ENCODE measurements around the gene LIN7A.

DNA sequence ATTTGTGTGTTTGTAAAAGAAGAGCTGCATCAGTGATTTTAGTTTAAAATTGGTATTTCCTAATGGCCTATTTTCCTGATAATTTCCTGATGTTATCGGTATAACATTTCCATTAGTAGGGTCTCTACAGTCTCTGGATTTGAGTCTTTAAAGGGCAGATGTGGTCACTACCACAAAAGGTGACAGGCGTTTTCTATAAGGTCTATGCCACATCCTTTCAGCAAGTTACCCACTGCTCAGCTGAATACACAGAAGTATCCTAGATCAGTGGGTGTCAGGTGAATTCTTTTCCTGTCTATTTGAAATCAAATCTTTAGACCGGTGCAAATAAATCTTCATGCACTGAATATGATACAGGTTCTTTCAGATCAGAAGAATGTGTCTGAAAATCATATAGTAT, 90.2 kb downstream of the LIN7A start:
- TF ChIP-seq, protein P1, sequence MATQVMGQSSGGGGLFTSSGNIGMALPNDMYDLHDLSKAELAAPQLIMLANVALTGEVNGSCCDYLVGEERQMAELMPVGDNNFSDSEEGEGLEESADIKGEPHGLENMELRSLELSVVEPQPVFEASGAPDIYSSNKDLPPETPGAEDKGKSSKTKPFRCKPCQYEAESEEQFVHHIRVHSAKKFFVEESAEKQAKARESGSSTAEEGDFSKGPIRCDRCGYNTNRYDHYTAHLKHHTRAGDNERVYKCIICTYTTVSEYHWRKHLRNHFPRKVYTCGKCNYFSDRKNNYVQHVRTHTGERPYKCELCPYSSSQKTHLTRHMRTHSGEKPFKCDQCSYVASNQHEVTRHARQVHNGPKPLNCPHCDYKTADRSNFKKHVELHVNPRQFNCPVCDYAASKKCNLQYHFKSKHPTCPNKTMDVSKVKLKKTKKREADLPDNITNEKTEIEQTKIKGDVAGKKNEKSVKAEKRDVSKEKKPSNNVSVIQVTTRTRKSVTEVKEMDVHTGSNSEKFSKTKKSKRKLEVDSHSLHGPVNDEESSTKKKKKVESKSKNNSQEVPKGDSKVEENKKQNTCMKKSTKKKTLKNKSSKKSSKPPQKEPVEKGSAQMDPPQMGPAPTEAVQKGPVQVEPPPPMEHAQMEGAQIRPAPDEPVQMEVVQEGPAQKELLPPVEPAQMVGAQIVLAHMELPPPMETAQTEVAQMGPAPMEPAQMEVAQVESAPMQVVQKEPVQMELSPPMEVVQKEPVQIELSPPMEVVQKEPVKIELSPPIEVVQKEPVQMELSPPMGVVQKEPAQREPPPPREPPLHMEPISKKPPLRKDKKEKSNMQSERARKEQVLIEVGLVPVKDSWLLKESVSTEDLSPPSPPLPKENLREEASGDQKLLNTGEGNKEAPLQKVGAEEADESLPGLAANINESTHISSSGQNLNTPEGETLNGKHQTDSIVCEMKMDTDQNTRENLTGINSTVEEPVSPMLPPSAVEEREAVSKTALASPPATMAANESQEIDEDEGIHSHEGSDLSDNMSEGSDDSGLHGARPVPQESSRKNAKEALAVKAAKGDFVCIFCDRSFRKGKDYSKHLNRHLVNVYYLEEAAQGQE (IDR thresholded peaks at IDR 0.05; ENCODE audit: low read depth): no peak
- TF ChIP-seq CREB1 (IDR thresholded peaks at IDR 0.05; ENCODE audit: low read depth) (no peak), TAF1 (IDR thresholded peaks at IDR 0.05; ENCODE audit: low read depth) (no peak), TCF12 (IDR thresholded peaks at IDR 0.05; ENCODE audit: low read depth) (no peak), CEBPB (IDR thresholded peaks at IDR 0.05) (no peak), EGR1 (IDR thresholded peaks at IDR 0.05) (no peak), EP300 (IDR thresholded peaks at IDR 0.05; ENCODE audit: borderline replicate concordance) (no peak), TEAD4 (IDR thresholded peaks at IDR 0.05) (no peak), NFIC (IDR thresholded peaks at IDR 0.05) (no peak), YY1 (IDR thresholded peaks at IDR 0.05; ENCODE audit: low read depth) (no peak), ZBTB7A (IDR thresholded peaks at IDR 0.05; ENCODE audit: low read depth) (no peak), RAD21 (IDR thresholded peaks at IDR 0.05; ENCODE audit: low read depth) (no peak)
- TF ChIP-seq, protein P2, sequence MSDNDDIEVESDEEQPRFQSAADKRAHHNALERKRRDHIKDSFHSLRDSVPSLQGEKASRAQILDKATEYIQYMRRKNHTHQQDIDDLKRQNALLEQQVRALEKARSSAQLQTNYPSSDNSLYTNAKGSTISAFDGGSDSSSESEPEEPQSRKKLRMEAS (IDR thresholded peaks at IDR 0.05): no peak
- TF ChIP-seq, protein P3, sequence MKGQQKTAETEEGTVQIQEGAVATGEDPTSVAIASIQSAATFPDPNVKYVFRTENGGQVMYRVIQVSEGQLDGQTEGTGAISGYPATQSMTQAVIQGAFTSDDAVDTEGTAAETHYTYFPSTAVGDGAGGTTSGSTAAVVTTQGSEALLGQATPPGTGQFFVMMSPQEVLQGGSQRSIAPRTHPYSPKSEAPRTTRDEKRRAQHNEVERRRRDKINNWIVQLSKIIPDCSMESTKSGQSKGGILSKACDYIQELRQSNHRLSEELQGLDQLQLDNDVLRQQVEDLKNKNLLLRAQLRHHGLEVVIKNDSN (IDR thresholded peaks at IDR 0.05): no peak
